NCI-H524 treated with DMSO at 0.1 percent for 48 hours (cell line): ENCODE results near the gene DCDC1.
A peak's percentile ranks its signal among the peaks of the same experiment; 100 is the strongest.
"Not testable (repeated sequence)": the region's sequence is repeated elsewhere in the genome, so short reads cannot be mapped to it uniquely, and the experiment has no call there.

Experiments used
- DNase-seq: peaks from one replicate; lab custom pipeline; 2025; lab: John Stamatoyannopoulos, UW

The DCDC1 gene

DNA sequence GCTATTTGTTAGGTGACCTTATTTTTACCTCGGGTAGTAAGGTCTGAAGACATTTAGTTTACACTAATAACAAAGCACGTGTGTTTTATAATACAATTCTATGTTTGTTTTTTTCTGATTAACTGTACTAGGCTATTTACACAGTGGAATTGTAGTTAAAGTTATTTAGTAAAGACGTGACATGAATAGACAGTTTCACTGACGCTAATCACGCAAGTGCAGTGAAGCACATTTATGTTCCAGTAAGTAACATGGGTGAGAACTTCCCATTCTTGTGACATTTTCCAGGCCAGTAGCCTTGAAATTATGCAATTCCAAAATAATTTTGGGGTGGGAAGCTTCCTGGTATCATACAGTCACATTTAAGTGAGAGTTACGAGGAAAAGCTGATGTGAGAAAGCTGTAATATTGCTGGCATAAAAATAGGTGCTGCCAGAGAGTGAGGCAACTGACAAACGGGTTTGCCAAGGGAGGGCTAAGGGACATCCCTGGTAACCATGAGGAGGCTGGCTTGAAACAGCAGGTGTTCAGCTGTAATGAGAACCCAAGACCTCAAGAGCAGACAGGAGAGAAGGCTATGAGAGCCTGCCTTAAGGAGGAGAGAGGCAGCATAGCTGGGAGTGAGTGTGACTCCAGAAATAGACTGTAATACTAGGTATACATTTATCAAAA is 378.8 kb downstream of the DCDC1 start:
- no peak for DNase-seq

DNA sequence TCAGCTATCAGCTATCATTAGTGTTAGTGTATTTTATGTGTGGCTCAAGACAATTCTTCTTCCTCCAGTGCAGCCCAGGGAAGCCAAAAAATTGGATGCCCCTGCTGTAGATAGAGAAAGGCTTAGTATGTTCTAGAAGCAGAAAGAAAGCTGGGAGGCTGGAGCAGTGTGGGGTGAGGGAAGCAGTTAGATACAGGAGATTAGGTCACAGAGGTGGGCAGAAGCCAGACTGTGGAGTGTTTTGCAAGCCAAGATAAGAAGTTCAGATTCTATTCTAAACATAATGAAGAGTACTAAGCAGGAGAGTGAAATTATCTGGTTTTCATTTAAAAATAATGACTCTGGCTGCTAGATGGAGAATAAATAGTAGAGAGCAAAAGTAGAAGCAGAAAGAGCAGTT is 381.7 kb downstream of the DCDC1 start:
- no peak for DNase-seq

DNA sequence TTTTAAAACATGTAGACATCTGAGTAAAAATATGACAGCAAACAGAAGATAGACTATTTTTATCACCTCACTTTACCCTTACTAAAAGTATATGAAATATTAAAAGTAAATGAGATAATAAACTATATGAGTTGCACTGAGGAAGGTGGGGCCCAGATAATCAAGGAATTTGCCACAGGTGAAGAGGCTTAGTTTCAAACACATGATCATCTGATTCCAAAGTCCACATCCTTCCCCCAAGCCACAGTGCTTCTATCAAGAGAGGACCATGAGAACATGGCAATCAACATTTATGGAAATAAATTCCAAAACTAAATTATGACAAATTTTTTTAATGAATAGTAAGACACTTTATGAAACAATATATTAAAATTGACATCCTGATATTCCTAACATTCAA is 384.0 kb downstream of the DCDC1 start:
- DNase-seq = no peak

DNA sequence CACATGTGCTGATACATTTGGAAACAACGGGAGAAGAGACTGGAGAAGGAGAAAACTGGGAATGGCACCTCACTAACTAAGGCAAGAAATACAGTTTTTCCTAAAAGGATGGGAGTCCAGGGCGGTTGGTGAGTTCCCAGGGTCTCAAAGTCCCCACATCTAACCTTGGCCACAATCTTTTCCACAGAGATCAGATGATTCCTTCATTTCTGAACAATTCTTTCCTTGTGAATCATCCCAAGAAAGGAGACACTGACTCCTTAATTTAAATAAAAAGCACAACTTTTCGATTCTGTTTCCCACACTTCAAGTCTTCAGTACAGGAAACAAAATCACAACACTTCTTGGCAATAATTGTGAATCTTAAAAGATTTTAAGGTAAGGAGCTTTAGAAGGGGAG is 384.7 kb downstream of the DCDC1 start:
- no peak for DNase-seq

DNA sequence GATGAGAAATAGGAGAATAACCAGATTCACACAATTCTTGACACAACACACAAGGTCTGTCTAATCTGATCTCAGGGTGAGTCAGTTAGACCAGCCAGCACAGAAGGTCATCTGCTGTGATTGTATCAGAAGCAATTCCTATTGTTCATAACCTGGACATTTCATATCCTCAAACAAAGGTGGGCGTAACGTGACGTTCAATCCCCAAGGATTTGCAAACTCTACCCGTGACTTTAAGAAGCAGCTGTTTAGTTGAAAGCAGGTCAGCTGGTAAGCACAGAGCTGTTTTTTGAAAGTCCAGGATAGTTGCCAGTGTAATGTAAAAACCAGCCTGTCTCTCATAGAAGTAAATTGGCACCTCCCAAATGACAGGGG is 385.1 kb downstream of the DCDC1 start:
- DNase-seq = no peak

DNA sequence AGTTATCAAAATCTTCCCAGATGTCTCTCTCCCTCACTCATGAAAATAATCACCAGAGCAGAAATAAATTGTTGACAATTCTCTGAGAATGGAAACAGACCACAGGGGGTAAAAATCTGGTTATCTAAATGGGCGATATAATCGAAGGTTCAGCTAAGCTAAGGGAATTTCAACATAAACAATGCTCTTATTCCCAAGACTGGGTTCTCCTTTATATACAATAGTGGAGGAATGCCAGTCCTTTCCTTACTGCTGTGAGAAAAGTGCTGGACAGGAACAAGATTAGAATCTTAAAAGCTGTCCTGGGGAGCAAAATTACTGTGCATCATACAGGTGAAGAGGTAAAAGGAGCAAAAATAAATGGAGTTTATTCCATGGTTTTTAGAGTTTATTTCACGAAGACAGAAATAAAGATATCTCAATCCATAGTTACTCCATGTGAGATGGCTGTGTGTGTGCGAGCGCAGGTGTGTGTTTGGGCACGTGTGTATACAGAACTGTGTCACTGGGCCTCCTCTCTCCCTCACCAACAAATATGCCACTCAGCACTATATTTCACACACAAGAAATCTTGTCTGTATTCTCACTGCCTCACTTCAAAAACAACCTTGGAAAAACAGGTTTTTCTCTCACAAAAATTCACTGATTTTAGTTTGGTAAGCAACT is 385.6 kb downstream of the DCDC1 start:
- no peak for DNase-seq

DNA sequence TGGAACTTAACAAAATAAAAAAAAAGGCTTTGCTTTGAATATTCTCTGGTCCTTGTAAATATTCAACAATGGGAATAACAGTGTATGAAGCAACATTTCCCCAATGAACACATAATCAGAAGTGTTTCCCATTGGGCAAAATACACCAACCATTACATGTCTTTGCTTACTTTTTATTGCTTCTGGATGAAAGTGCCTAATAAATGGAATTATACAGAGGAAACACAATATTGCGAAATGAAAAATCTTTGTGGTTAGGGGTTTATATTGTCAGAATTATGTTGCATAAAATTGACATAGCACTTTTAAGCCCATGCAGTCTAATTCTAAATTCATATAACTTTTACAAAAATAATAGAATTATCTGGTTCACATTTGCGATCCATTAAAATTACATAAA is 386.4 kb downstream of the DCDC1 start:
- DNase-seq = no peak

DNA sequence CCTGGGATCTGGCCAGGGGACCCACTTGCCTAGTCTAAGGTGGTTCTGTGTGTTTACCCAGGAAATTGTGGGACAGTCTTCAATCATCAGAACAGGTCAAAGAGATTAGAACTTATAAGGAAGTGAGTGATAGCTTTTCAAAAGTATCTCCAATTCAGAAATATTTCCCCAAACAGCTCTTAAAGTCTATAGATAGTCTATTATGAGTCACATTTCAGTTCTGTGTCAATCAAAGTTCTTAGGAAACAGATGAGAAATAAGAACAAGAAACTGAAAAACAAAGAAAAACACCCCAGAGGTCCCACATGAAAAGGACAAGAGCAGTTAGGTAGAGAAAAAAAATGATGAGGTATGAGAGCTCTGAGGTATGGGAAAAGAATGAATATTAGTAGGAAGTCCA is 402.0 kb downstream of the DCDC1 start:
- DNase-seq = no peak

DNA sequence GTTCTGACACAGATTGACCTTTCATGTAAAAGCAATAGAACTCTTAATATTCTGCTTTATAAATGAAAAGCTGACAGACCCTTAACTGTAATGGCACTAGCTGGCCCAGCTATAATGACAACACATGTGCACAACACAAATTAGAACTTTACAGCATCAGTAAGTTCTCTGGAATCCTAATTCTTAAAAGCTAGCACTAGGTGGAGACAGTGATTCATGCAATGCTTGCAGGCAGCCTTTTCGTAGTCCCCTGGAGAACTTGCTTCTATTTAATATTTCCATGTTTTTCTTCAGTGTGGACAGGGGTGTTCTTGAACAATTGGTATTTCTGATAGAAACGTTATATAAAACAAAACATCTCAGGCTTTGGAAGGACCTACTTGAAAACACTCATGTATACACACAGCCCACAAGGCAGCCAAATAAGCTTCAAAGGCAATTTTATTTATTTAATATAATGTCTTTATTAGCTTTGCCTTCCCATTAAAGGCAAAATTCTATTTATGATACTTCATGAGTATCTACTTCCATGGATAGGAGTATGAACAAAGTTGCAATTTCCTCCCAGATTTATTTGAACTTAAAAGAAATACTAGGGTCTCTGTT is 409.0 kb downstream of the DCDC1 start:
- DNase-seq = peak; percentile 8

DNA sequence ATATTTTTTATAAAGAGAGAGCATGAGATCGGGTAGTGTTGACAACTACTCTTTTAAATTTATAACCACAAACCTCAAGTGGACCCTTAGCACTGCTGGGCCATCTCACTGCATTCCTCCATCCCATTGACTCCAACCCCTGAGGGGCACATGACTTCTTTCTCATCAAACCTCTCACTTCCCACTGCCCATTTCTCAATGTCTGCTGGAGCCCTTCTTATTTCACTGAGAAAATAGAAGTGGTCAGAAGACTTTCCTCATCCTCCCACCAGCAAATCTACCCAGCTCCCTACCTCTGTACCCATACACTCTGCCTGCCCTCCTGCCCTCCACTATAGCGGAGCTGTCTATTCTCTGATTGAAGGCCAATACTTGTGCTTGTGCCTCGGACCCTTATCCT is 412.8 kb downstream of the DCDC1 start:
- DNase-seq = no peak

DNA sequence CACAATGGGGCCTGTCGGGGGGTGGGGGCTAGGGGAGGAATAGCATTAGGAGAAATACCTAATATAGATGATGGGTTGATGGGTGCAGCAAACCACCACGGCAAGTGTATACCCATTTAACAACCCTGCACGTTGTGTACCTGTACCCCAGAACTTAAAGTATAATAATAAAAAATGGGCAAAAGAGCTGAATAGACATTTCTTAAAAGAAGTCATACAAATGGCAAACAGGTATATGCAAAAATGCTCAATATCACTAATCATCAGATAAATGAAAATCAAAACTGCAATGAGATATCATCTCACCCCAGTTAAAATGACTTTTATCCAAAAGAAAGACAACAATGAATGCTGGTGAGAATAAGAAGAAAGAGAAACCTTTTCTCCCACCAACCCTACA is 419.7 kb downstream of the DCDC1 start:
- DNase-seq = no peak

DNA sequence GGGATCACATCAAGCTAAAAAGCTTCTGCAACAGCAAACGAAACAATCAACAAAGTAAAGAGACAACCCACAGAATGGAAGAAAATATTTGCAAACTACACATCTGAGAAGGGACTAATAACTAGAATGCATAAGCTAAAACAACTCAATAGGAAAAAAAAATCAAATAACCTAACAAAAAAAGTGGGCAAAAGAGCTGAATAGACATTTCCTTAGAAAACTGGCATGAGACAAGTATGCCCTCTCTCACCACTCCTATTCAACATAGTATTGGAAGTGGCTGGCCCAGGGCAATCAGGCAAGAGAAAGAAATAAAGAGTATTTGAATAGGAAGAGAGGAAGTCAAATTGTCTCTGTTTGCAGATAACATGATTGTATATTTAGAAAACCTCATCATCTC is 421.8 kb downstream of the DCDC1 start:
- not testable (repeated sequence) for DNase-seq

DNA sequence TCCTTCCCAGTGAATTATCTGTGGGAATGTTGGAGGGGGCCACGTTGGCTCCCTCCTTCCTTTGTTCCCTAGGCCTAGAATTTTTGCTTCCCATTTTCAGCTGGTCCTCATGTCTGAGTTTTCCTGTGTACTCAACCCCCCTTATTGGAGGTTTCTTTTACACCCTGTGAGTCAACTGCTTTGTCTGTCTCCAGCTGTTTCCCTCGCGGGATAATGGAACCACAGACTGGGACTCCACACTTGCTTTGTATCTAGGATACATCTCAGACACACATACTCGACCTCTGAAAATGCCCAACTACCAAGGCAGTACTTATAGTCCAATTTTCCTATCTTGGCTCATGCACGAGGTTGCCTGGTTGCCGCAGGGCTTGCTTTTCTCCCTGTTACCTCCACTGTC is 430.7 kb downstream of the DCDC1 start:
- no peak for DNase-seq

DNA sequence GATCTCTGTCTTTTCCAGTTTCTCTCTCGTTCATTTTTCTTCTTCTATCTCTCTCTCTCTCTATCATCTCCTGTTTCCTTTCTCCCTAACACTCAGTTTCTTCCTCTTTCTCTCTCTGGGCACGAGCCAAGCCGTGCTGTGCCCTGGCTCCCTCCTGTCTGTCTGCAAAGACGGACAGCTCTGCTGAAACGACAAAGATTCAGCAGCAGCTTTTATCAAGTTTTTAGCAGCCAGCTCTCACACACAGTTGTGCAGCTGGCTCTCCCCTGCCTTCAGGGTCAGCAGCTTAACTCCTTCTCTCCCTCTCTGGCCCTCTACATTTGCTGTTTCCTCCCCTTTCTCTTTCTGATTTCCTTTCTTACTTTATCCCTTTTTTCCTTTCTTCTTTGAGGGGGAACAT is 431.4 kb downstream of the DCDC1 start:
- DNase-seq = no peak

DNA sequence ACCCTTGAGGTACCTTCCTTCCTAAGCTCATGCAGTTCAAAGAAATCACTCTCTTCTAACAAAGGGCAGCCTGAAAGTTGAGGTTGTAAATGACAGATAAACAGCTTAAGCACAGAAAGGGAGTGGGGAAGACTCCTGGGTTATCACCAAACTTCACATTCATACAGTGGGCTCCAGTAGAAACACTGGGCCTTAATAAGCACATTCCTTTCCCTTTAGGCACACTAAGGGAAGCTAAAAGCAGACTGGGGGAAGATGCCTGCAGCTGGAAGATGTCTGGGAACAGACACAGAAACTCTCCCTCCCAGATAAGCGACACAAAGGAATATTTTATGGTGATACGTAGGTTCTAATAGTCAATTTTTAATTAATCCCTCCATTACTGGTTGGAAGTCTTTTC is 433.0 kb downstream of the DCDC1 start:
- no peak for DNase-seq

DNA sequence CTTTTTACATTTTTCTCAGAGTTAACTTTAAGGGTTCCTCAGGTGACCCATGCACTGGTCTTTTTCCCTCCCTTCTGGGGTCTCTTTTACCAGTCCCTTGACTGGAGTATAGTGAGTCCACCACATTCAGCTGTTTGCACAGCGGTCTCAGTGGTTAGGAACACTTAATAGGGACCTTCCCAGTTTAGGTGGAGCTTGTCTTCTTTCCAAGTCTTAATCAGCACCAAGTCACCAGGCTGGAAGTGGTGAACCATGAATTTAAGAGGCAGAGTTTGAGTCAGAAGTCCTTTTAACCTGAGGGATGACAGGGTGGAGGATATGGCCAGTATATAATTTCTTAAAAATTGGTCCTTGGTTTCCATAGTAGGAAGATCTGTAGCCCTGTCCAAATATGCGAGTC is 433.7 kb downstream of the DCDC1 start:
- no peak for DNase-seq

DNA sequence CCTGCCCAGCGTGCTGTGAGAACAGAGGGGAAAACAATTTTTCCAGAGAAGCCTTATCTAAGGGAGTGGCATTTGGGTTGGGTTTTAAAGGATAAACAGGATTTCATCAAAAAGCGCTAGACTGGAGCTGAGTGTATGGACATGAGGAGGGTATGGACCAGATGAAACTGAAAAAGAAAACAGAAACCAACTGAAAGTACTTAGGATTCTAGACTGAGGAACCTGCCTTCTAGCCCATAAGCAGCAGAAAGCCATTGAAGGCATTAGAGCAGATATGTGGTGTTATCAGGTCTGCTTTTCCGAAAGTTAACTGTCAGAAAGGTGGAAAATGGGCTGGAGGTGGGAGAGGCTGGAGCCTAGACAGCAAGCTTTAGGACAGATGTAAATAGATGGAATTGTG is 443.4 kb downstream of the DCDC1 start:
- DNase-seq = no peak

DNA sequence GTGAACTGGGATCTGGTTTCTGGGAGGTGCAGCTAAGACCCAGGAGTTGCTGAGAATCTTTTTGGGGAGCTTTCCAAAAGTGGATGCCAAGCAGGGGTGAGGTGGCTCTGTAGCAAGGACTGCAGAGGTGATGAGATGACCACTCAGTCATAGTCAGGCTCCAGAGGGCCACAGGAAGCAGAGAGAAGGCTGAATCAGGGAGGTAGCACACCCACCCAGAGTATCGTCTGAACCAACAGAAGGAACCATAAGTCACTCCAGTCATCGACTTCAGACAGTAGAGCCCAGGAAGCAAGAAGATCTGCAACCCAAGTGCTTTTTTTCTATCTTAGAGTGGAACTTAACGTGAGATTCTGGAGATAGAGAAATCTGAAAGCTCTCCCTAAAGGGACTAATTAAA is 447.7 kb downstream of the DCDC1 start:
- no peak for DNase-seq

DNA sequence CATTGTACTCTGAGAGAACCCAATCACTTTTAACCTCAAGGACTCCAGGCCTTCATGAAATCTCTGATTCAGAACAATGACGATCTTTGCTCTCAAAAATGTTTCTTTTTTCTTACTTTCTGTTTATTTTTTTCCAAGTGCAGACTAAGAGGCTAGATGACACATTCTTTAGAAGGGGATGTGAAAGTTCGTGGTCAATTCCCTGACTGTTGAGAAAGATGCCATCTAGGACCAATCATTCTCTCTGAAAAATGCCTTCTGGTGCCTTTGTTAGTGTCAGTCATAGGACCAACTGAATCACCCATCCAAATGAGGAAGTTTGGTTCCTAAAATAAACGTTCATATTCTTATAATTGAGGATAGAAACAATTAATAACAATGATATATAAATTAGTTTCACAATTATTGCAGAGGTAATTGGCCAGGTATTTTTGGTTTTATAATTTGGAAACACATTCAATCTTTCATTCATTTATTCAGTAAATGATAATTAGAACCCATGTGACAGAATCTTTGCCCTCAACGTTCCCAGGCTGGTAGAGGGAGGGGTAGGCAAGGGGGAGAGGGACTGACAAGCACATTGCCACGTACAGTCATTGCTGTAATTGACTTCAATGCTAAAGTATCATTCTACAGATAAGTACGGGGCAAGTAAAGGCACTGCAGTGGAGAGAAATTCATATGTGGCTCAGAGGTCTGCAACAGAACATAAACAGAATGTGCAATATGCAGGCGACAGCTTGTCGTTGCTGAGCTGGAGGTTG is 450.0 kb downstream of the DCDC1 start:
- no peak for DNase-seq

DNA sequence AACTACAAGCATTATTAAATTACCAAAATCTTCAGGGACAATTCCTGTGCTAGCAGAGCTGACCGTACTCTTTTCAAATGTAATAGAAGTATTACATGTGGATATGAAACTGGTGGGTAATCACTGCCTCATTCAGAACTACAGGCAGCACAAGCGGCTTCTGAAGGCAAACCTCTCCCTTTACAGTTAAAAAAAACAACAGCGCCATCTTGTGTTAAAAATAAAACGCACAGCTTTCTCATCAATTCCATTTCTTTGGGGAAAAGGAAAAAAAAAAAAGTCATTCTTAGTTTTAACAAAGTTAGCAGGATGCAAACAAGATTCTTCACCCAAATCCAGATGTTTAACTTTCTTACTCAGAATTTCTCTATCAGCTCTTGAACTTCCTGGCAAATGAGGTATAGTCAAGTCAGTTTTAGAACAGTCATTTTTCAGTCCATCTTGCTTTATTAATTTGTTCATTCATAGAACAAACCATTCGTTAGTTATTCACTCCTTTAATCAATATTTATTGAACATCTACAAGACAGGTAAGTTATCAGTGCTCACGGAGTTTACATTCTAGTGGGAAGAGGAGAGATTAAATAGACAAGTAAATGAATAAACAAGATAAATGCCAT is 451.6 kb downstream of the DCDC1 start:
- DNase-seq = no peak

DNA sequence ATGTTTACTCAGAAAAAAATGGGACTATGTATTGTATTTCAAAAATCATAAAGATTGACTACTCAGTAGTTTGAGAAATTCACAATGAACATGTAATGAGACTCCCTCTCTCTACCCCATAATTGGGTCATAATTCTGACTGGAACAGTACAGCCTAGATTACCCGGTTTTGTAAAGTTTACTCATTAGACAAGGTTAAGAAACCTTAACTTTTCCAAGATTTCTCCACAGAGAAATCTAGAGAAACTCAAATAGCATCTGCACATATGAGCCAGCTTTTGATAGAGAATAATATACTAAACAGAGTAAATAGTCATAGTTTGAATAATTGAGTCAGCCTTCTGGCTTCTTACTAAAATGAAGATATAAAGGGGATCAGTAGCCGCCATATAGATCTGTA is 452.3 kb downstream of the DCDC1 start:
- no peak for DNase-seq

DNA sequence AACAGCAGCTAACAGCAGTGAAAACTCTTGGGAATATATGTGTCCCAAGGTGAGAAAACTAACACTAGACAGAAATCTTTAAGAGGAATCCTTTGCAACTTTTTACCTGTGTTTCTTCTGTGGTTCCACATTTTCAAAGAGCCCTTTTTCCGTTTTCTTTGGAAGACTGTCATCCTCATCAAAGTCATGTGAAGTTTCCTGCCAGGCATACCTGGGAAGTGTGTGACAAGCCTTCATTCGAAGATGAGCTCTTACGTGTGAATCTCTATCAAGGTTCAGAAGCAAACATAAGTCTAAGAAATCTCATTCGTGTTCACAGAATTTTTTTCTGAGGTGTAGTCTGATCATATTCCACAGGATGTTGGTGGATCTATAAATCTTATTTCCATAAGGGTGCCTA is 452.8 kb downstream of the DCDC1 start:
- DNase-seq = no peak
